GM12874 (cell line): ENCODE data around the gene TTC21B.
A peak's percentile ranks its signal among the peaks of the same experiment; 100 is the strongest.

Experiments used
- TF ChIP-seq, protein P1 (sequence below): IDR thresholded peaks from 2 replicates; pipeline ENCODE4 v1.5.1; 2011; ENCODE audit warnings: low read depth, mild to moderate bottlenecking, control low read depth, low read length, moderate library complexity; ENCODE audit not compliant: insufficient read depth

The TTC21B gene

GRCh38 chr2:165903406-165903805, 50.2 kb downstream of the TTC21B start:
- TF ChIP-seq, protein P1, sequence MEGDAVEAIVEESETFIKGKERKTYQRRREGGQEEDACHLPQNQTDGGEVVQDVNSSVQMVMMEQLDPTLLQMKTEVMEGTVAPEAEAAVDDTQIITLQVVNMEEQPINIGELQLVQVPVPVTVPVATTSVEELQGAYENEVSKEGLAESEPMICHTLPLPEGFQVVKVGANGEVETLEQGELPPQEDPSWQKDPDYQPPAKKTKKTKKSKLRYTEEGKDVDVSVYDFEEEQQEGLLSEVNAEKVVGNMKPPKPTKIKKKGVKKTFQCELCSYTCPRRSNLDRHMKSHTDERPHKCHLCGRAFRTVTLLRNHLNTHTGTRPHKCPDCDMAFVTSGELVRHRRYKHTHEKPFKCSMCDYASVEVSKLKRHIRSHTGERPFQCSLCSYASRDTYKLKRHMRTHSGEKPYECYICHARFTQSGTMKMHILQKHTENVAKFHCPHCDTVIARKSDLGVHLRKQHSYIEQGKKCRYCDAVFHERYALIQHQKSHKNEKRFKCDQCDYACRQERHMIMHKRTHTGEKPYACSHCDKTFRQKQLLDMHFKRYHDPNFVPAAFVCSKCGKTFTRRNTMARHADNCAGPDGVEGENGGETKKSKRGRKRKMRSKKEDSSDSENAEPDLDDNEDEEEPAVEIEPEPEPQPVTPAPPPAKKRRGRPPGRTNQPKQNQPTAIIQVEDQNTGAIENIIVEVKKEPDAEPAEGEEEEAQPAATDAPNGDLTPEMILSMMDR = no peak

GRCh38 chr2:165902934-165903333, 50.6 kb downstream of the TTC21B start:
- TF ChIP-seq, protein P1 = peak; percentile 8; the same call in 1 of the 2 replicates

GRCh38 chr2:165901620-165902298, 51.8 kb downstream of the TTC21B start:
- TF ChIP-seq, protein P1 = no peak

GRCh38 chr2:165899311-165899710, 54.3 kb downstream of the TTC21B start:
- TF ChIP-seq, protein P1 = no peak

- TF ChIP-seq, protein P1 = no peak
These were observed 55.2 kb downstream of the TTC21B start for GRCh38 chr2:165898381-165898780.

DNA sequence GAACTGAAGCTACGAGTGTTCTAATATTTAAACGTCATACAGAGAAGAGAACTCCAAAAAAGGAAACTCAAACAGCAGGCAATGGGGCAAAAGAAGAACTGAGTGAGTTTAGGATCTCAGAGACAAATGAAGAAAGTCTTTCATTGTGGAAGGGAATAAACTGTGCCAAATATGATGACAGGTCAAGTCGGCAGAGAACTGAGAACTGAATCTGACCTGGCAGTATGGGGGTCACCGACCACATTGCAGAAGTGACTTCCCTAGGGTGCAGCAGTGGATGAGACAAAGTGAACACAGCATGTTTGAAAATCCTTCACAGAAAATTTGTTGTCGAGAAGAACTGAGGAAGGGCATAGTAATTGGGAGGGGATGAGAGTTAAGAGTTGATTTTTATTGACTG, 55.9 kb downstream of the TTC21B start:
- TF ChIP-seq, protein P1 = no peak

DNA sequence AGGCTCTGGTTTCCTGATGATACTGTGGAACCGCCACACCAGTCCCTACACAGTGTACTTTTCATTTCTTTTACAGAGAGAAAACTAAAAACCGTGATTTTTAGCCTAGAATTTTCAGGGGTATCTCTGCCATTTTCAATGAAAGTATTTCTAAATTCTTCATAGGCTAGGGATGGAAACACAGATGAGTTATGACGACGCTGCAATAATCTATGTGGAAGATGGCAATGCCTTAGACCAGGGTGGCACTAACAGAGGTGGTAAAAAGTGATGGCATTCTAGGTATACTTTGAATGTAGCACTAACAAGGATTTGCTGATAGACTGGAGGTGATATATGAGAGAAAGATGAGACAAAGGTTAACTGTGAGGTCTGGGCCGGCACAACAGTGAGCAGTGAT, 56.5 kb downstream of the TTC21B start:
- TF ChIP-seq, protein P1 = no peak
